ENCODE measurements around the gene CNST.

CNST gene

GRCh38 chr1:246680190-246680589 is 113.9 kb downstream of the CNST start:
- TF ChIP-seq GATA2 (IDR thresholded peaks at IDR 0.05; ENCODE audit: low read depth, low read length), result no peak
- TF ChIP-seq GATA3 (IDR thresholded peaks at IDR 0.05; ENCODE audit: low read depth, low read length), result no peak

GRCh38 chr1:246680696-246681130 is 114.5 kb downstream of the CNST start:
- TF ChIP-seq GATA2 (IDR thresholded peaks at IDR 0.05; ENCODE audit: low read depth, low read length), result peak; percentile 16; the same call in 1 of the 2 replicates
- no peak for TF ChIP-seq GATA3 (IDR thresholded peaks at IDR 0.05; ENCODE audit: low read depth, low read length)

GRCh38 chr1:246681900-246682895 is 115.9 kb downstream of the CNST start:
- TF ChIP-seq GATA3 (IDR thresholded peaks at IDR 0.05; ENCODE audit: low read depth, low read length) (no peak), GATA2 (IDR thresholded peaks at IDR 0.05; ENCODE audit: low read depth, low read length) (no peak)

GRCh38 chr1:246683521-246683920 is 117.3 kb downstream of the CNST start:
- TF ChIP-seq GATA2 (IDR thresholded peaks at IDR 0.05; ENCODE audit: low read depth, low read length) (no peak), GATA3 (IDR thresholded peaks at IDR 0.05; ENCODE audit: low read depth, low read length) (no peak)

GRCh38 chr1:246687002-246687401 is 120.7 kb downstream of the CNST start:
- no peak for TF ChIP-seq GATA3 (IDR thresholded peaks at IDR 0.05; ENCODE audit: low read depth, low read length)

- TF ChIP-seq GATA2 (IDR thresholded peaks at IDR 0.05; ENCODE audit: low read depth, low read length), result no peak
- TF ChIP-seq GATA3 (IDR thresholded peaks at IDR 0.05; ENCODE audit: low read depth, low read length), result no peak
These were observed 123.3 kb downstream of the CNST start for GRCh38 chr1:246689409-246690008.

- TF ChIP-seq GATA2 (IDR thresholded peaks at IDR 0.05; ENCODE audit: low read depth, low read length) (no peak), GATA3 (IDR thresholded peaks at IDR 0.05; ENCODE audit: low read depth, low read length) (no peak)
These were observed 123.8 kb downstream of the CNST start for GRCh38 chr1:246690100-246690499.

- TF ChIP-seq GATA3 (IDR thresholded peaks at IDR 0.05; ENCODE audit: low read depth, low read length) (no peak), GATA2 (IDR thresholded peaks at IDR 0.05; ENCODE audit: low read depth, low read length) (no peak)
These were observed 125.6 kb downstream of the CNST start for GRCh38 chr1:246691622-246692495.

- TF ChIP-seq GATA2 (IDR thresholded peaks at IDR 0.05; ENCODE audit: low read depth, low read length) (no peak), GATA3 (IDR thresholded peaks at IDR 0.05; ENCODE audit: low read depth, low read length) (no peak)
These were observed 128.9 kb downstream of the CNST start for GRCh38 chr1:246695136-246695535.

GRCh38 chr1:246695666-246696065 is 129.4 kb downstream of the CNST start:
- TF ChIP-seq GATA2 (IDR thresholded peaks at IDR 0.05; ENCODE audit: low read depth, low read length) (no peak), GATA3 (IDR thresholded peaks at IDR 0.05; ENCODE audit: low read depth, low read length) (no peak)

GRCh38 chr1:246698466-246699094 is 132.3 kb downstream of the CNST start:
- TF ChIP-seq GATA2 (IDR thresholded peaks at IDR 0.05; ENCODE audit: low read depth, low read length) (no peak), GATA3 (IDR thresholded peaks at IDR 0.05; ENCODE audit: low read depth, low read length) (no peak)

- TF ChIP-seq GATA2 (IDR thresholded peaks at IDR 0.05; ENCODE audit: low read depth, low read length), result no peak
- no peak for TF ChIP-seq GATA3 (IDR thresholded peaks at IDR 0.05; ENCODE audit: low read depth, low read length)
These were observed 133.0 kb downstream of the CNST start for GRCh38 chr1:246699095-246699735.

GRCh38 chr1:246703581-246703980 is 137.3 kb downstream of the CNST start:
- TF ChIP-seq GATA3 (IDR thresholded peaks at IDR 0.05; ENCODE audit: low read depth, low read length), result no peak
- TF ChIP-seq GATA2 (IDR thresholded peaks at IDR 0.05; ENCODE audit: low read depth, low read length), result no peak
